ENCODE results near the gene CAPS. TPM values are rescaled to one million over a fixed set of nuclear protein-coding genes. Genes with fewer than 3 reads are reported as not detected.

The CAPS gene
- polyA plus RNA-seq, 1 donor (not counting 4 experiments of a cell fraction or from before 2014, with no cell fraction given): 2.7 TPM

- DNase-seq (ENCODE audit: low read depth, low spot score) (no peak), FAIRE-seq (no peak)
- no peak overlapping the region for H3K4me3 ChIP-seq (ENCODE audit: control insufficient read depth in 2 of 3, extremely low read depth in 1 of 3, insufficient read depth in 2 of 3, low read depth in 1 of 3, low read length in 3 of 3)
- H3K4me2 ChIP-seq (ENCODE audit: control insufficient read depth, extremely low read depth, insufficient read depth, low read depth, low read length): no peak overlapping the region
- dilution Hi-C loops (cut with MboI; ENCODE audit: extremely low pct_ligation_motif_present, low sequenced_read_pairs): no loop called here
- TF ChIP-seq CTCF (optimal IDR thresholded peaks at IDR 0.05 in 1 of 3, IDR thresholded peaks at IDR 0.05 in 1 of 3, conservative IDR thresholded peaks at IDR 0.05 in 1 of 3; ENCODE audit: extremely low read depth in 1 of 3, insufficient read depth in 2 of 3, low read length in 3 of 3): no peak
- no peak for TF ChIP-seq EZH2 (IDR thresholded peaks at IDR 0.05; ENCODE audit: low read length)
- no peak overlapping the region for H3K9ac ChIP-seq (ENCODE audit: control insufficient read depth, extremely low read depth, insufficient read depth, low read length)
- peaks cover 79% of the 10 kb centered on the region for H3K79me2 ChIP-seq (ENCODE audit: control insufficient read depth, insufficient read depth, low read length)
- H3K4me1 ChIP-seq (ENCODE audit: control insufficient read depth, extremely low read depth, insufficient read depth, low read length): peaks cover 3% of the 10 kb centered on the region
- H3K27me3 ChIP-seq (ENCODE audit: control insufficient read depth, extremely low read depth, insufficient read depth, low read length): no peaks in the 10 kb centered on the region
- peaks cover 3% of the 10 kb centered on the region for H3K9me1 ChIP-seq (ENCODE audit: control insufficient read depth, extremely low read depth, insufficient read depth, low read length)
- no peak overlapping the region for H3K27ac ChIP-seq (ENCODE audit: control insufficient read depth, insufficient read depth, low read length)
- peaks cover 6 to 10% of the 10 kb centered on the region in 2 experiments for H3K36me3 ChIP-seq (ENCODE audit: control insufficient read depth in 2 of 2, extremely low read depth in 1 of 2, insufficient read depth in 2 of 2, low read length in 2 of 2)
- no peak overlapping the region for H2AFZ ChIP-seq (ENCODE audit: control insufficient read depth, low read length)
- H4K20me1 ChIP-seq (ENCODE audit: control insufficient read depth, extremely low read depth, insufficient read depth, low read length): peaks cover 20% of the 10 kb centered on the region
- no peaks in the 10 kb centered on the region for H3K9me3 ChIP-seq (ENCODE audit: control insufficient read depth, low read depth, low read length)
These were observed 37.3 kb downstream of the CAPS start for GRCh38 chr19:5951338-5951861.

- H3K79me2 ChIP-seq (ENCODE audit: control insufficient read depth, insufficient read depth, low read length): peaks cover 83% of the 10 kb centered on the region
- no peak for DNase-seq (ENCODE audit: low read depth, low spot score)
- no peak for TF ChIP-seq CTCF (optimal IDR thresholded peaks at IDR 0.05 in 1 of 3, IDR thresholded peaks at IDR 0.05 in 1 of 3, conservative IDR thresholded peaks at IDR 0.05 in 1 of 3; ENCODE audit: extremely low read depth in 1 of 3, insufficient read depth in 2 of 3, low read length in 3 of 3)
- TF ChIP-seq EZH2 (IDR thresholded peaks at IDR 0.05; ENCODE audit: low read length): no peak
- H3K4me1 ChIP-seq (ENCODE audit: control insufficient read depth, extremely low read depth, insufficient read depth, low read length): peaks cover 3% of the 10 kb centered on the region
- peak overlapping the region; percentile 12 for H3K27ac ChIP-seq (ENCODE audit: control insufficient read depth, insufficient read depth, low read length)
- dilution Hi-C loops (cut with MboI; ENCODE audit: extremely low pct_ligation_motif_present, low sequenced_read_pairs): no loop called here
- H3K9me1 ChIP-seq (ENCODE audit: control insufficient read depth, extremely low read depth, insufficient read depth, low read length): peaks cover 3% of the 10 kb centered on the region
- no peaks in the 10 kb centered on the region for H3K9me3 ChIP-seq (ENCODE audit: control insufficient read depth, low read depth, low read length)
- H4K20me1 ChIP-seq (ENCODE audit: control insufficient read depth, extremely low read depth, insufficient read depth, low read length): peaks cover 20% of the 10 kb centered on the region
- no peak overlapping the region for H3K9ac ChIP-seq (ENCODE audit: control insufficient read depth, extremely low read depth, insufficient read depth, low read length)
- no peak overlapping the region for H3K4me3 ChIP-seq (ENCODE audit: control insufficient read depth in 2 of 3, extremely low read depth in 1 of 3, insufficient read depth in 2 of 3, low read depth in 1 of 3, low read length in 3 of 3)
- H2AFZ ChIP-seq (ENCODE audit: control insufficient read depth, low read length): no peak overlapping the region
- no peak overlapping the region for H3K4me2 ChIP-seq (ENCODE audit: control insufficient read depth, extremely low read depth, insufficient read depth, low read depth, low read length)
- peaks cover 6 to 10% of the 10 kb centered on the region in 2 experiments for H3K36me3 ChIP-seq (ENCODE audit: control insufficient read depth in 2 of 2, extremely low read depth in 1 of 2, insufficient read depth in 2 of 2, low read length in 2 of 2)
- no peaks in the 10 kb centered on the region for H3K27me3 ChIP-seq (ENCODE audit: control insufficient read depth, extremely low read depth, insufficient read depth, low read length)
- no peak for FAIRE-seq
These were observed 38.4 kb downstream of the CAPS start for GRCh38 chr19:5952193-5953029.

All from keratinocyte (primary cell).